ENCODE measurements around the gene GET4.
A peak's percentile ranks its signal among the peaks of the same experiment; 100 is the strongest.

The GET4 gene

GRCh38 chr7:860149-860548 is 16.2 kb upstream of the GET4 start:
- no peak overlapping the region for H3K4me3 ChIP-seq (ENCODE audit: low read depth, low read length)
- DNase-seq (ENCODE audit: low read depth, low spot score), result no peak
- in situ Hi-C loops (cut with HindIII; ENCODE audit: low sequenced_read_pairs), result no loop called here
- no peak for TF ChIP-seq CTCF (IDR thresholded peaks at IDR 0.05; ENCODE audit: low read depth, low read length)

DNA sequence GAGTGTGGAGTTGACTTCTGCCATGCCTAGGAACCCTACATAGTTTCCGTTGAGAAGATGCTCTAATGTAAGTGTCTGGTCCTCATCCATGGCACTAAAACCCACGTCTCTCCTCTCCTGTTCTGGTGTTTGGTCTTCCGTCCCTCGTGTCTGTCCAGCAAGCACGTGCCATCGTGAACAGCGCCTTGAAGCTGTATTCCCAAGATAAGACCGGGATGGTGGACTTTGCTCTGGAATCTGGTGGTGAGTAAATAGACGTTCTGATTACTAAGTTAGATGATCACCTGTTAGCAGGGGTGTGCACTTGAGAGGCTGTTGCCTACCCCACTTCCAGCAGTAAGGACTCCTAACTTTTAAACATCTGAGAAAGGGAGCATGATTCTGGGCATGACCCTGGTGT is 15.1 kb upstream of the GET4 start:
- in situ Hi-C loops (cut with HindIII; ENCODE audit: low sequenced_read_pairs), result no loop called here
- no peak for DNase-seq (ENCODE audit: low read depth, low spot score)
- H3K4me3 ChIP-seq (ENCODE audit: low read depth, low read length), result no peak overlapping the region
- no peak for TF ChIP-seq CTCF (IDR thresholded peaks at IDR 0.05; ENCODE audit: low read depth, low read length)

- in situ Hi-C loops (cut with HindIII; ENCODE audit: low sequenced_read_pairs), result no loop called here
- no peak for DNase-seq (ENCODE audit: low read depth, low spot score)
- H3K4me3 ChIP-seq (ENCODE audit: low read depth, low read length), result no peak overlapping the region
- no peak for TF ChIP-seq CTCF (IDR thresholded peaks at IDR 0.05; ENCODE audit: low read depth, low read length)
These were observed 14.2 kb upstream of the GET4 start for GRCh38 chr7:862157-862556.

DNA sequence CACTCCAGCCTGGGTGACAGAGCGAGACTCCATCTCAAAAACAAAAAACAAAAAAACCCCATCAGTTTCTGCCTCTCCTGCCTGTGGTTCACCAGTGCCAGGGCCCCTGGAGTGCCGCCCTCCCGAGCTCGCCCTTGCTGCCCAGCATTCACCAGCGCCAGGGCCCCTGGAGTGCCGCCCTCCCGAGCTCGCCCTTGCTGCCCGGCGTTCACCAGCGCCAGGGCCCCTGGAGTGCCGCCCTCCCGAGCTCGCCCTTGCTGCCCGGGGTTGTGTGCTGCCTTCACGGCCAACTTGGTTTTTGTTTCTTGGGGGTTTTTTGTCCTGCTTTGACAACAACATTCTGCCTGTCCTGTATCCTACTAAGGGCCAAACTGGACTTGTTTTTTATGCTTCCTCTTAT is 13.2 kb upstream of the GET4 start:
- H3K4me3 ChIP-seq (ENCODE audit: low read depth, low read length), result no peak overlapping the region
- in situ Hi-C loops (cut with HindIII; ENCODE audit: low sequenced_read_pairs), result no loop called here
- TF ChIP-seq CTCF (IDR thresholded peaks at IDR 0.05; ENCODE audit: low read depth, low read length), result no peak
- DNase-seq (ENCODE audit: low read depth, low spot score), result no peak

GRCh38 chr7:865921-866320 is 10.4 kb upstream of the GET4 start:
- DNase-seq (ENCODE audit: low read depth, low spot score), result no peak
- in situ Hi-C loops (cut with HindIII; ENCODE audit: low sequenced_read_pairs), result no loop called here
- no peak overlapping the region for H3K4me3 ChIP-seq (ENCODE audit: low read depth, low read length)
- no peak for TF ChIP-seq CTCF (IDR thresholded peaks at IDR 0.05; ENCODE audit: low read depth, low read length)

- no peak for TF ChIP-seq CTCF (IDR thresholded peaks at IDR 0.05; ENCODE audit: low read depth, low read length)
- H3K4me3 ChIP-seq (ENCODE audit: low read depth, low read length), result no peak overlapping the region
- in situ Hi-C loops (cut with HindIII; ENCODE audit: low sequenced_read_pairs), result no loop called here
- DNase-seq (ENCODE audit: low read depth, low spot score), result peak; percentile 77
These were observed 9.4 kb upstream of the GET4 start for GRCh38 chr7:867001-867405.
